Islet precursor cell (in vitro differentiated cells): ENCODE data around the gene HOXC4.
"Not testable (repeated sequence)": the region's sequence is repeated elsewhere in the genome, so short reads cannot be mapped to it uniquely, and the experiment has no call there.

Experiments used
- DNase-seq: peaks from one replicate; pipeline ENCODE4 v3.0.0-alpha.2; 2018

HOXC4 gene

GRCh38 chr12:54095928-54096327, 42.3 kb downstream of the HOXC4 start:
- not testable (repeated sequence) for DNase-seq

GRCh38 chr12:54098644-54099043, 45.0 kb downstream of the HOXC4 start:
- not testable (repeated sequence) for DNase-seq

GRCh38 chr12:54100588-54100987, 47.0 kb downstream of the HOXC4 start:
- DNase-seq = not testable (repeated sequence)

GRCh38 chr12:54102223-54102622, 48.6 kb downstream of the HOXC4 start:
- DNase-seq = not testable (repeated sequence)

- DNase-seq = not testable (repeated sequence)
These were observed 50.2 kb downstream of the HOXC4 start for GRCh38 chr12:54103827-54104226.
